Kidney epithelial cell (primary cell): ENCODE results near the gene CLBA1. TPM values are rescaled to one million over a fixed set of nuclear protein-coding genes. Genes with fewer than 3 reads are reported as not detected.

Experiments
- DNase-seq: peaks from one replicate; pipeline ENCODE4 v3.0.0-alpha.2; 2010; ENCODE audit warnings: low read depth
- H3K27me3 ChIP-seq: 2 replicates; pipeline ENCODE4 v1.6.0; 2011; ENCODE audit warnings: low read length; ENCODE audit not compliant: control insufficient read depth, insufficient read depth
- H3K36me3 ChIP-seq: 2 replicates; pipeline ENCODE4 v1.5.1; 2011; ENCODE audit warnings: low read length; ENCODE audit not compliant: control insufficient read depth, insufficient read depth
- H3K4me3 ChIP-seq: 2 replicates; pipeline ENCODE4 v1.5.1; 2011; ENCODE audit warnings: low read depth, mild to moderate bottlenecking, control low read depth, low read length
- CTCF ChIP-seq: IDR thresholded peaks from 2 replicates; pipeline ENCODE4 v1.5.1; 2011; ENCODE audit warnings: mild to moderate bottlenecking, moderate library complexity, low read length, control low read depth, inconsistent platforms; ENCODE audit not compliant: insufficient read depth, poor library complexity, severe bottlenecking
- total RNA-seq: library from RNA; depleted of rRNA; stranded (reverse); fragments of >200 nt; gene quantifications from 2 replicates; pipeline ENCODE4 v1.2.3, GENCODE V29; 2015

CLBA1 gene
- total RNA-seq, 1 donor from 2014 or later: 12.6 TPM

DNA sequence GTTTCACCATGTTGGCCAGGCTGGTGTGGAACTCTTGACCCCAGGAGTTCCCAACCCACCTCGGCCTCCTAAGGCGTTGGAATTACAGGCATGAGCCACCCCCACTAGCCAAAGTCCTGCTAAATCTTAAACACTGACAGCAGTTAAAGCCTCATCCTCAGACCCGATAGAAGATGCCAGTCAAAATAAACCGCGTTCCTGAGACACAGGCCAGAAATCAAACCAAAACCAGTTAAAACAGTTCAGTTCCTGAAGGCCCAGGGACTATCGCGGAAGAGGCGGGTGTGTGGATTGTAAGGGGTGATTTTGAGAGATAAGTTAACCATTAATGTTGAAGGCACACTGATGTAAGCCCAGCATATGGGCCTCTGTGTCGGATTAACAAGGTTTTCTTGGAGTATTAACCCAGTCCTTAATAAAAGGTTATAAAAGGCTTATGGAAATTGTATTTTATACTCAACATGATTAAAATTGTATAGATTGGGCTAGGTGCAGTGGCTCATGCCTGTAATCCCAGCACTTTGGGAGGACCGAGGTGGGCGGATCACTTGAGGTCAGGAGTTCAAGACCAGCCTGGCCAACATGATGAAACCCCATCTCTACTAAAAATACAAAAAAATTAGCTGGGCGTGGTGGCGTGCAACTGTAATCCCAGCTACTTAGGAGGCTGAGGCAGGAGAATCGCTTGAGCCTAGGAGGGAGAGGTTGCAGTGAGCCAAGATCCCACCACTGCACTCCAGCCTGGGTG is 54.0 kb downstream of the CLBA1 start:
- Histone ChIP-seq H3K36me3 (no peaks in the 10 kb centered on the region), H3K4me3 (no peak overlapping the region), H3K27me3 (no peaks in the 10 kb centered on the region)
- no peak for TF ChIP-seq CTCF
- DNase-seq: no peak

DNA sequence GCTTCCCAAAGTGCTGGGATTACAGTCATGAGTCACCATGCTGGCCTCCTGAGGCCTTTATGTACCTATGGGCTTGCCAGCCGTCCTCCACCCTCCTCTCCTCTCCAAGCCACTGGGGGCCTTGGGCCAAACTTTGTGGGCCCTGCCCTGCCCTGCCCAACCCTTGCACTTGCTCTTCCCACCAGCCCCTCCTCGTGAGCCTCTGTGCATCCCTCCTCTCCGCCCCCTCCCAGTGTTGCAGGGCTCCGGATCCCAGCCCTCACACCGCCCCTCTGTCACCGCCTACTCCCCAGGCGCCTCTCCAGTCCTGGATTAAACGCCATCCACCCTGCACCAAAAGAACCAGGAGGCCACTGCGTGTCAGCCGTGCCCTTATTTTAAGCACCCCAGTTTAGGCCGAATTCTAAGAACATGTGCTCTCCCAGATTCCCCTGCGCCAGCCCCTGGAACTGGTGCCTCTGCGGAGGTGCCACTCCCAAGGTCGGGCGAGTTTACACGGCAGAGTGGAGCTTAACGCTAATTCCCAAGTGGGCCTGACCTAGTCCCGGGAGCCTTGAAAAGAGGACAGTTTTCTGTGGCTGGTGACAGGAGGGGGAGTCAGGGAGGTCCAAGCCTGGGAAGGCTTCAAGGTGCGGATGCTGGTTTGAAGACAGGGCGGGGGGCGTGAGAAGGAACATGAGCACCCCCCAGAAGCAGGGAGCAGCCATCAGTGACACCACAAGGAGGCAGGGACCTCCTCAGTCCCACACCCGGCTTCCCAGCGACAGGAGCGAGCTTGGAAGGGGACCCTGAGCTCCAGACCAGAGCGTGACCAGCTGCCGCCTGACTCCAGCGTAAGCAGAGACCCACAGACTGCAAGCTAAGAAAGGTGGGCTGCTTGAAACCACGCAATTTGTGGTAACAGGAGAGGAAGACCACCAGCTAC is 56.5 kb downstream of the CLBA1 start:
- no peak for TF ChIP-seq CTCF
- H3K4me3 ChIP-seq: no peak overlapping the region
- H3K27me3 ChIP-seq: no peaks in the 10 kb centered on the region
- no peaks in the 10 kb centered on the region for H3K36me3 ChIP-seq
- no peak for DNase-seq

- TF ChIP-seq CTCF: no peak
- no peak for DNase-seq
- Histone ChIP-seq H3K4me3 (no peak overlapping the region), H3K36me3 (no peaks in the 10 kb centered on the region), H3K27me3 (no peaks in the 10 kb centered on the region)
Measured at GRCh38 chr14:105042813-105043212, 57.2 kb downstream of the CLBA1 start.

- no peak for DNase-seq
- no peak overlapping the region for H3K4me3 ChIP-seq
- H3K27me3 ChIP-seq: no peaks in the 10 kb centered on the region
- no peaks in the 10 kb centered on the region for H3K36me3 ChIP-seq
- no peak for TF ChIP-seq CTCF
Measured at GRCh38 chr14:105043641-105044040, 58.1 kb downstream of the CLBA1 start.

Other genes with a start within 250 kb of the CLBA1 start
- gene SIVA1, start 232.6 kb upstream of the CLBA1 start, total RNA-seq: 222 and 235 TPM in 2 replicates
- gene AKT1, start 190.0 kb upstream of the CLBA1 start, total RNA-seq: 144 and 159 TPM in 2 replicates
- gene ZBTB42, start 184.7 kb upstream of the CLBA1 start, total RNA-seq: 8.4 and 13.8 TPM in 2 replicates
- 51.9 and 60.9 TPM in 2 replicates for gene CEP170B, start 120.5 kb upstream of the CLBA1 start, total RNA-seq
- 0.04 and 0.68 TPM in 2 replicates for gene PLD4, start 60.9 kb upstream of the CLBA1 start, total RNA-seq
- gene AHNAK2, start 7.4 kb upstream of the CLBA1 start, total RNA-seq: 121 and 140 TPM in 2 replicates
- 33.2 and 34.6 TPM in 2 replicates for gene CDCA4, start 35.3 kb downstream of the CLBA1 start, total RNA-seq
- gene GPR132, start 79.6 kb downstream of the CLBA1 start, total RNA-seq: 1.7 and 1.9 TPM in 2 replicates
- 2.4 and 2.7 TPM in 2 replicates for gene JAG2, start 183.0 kb downstream of the CLBA1 start, total RNA-seq
- gene NUDT14, start 195.5 kb downstream of the CLBA1 start, total RNA-seq: 73.0 and 87.4 TPM in 2 replicates